Testis (tissue), 2 donors: ENCODE results near the gene ACADS.

Experiments used
- POLR2A ChIP-seq: fragments of 450-650 bp; IDR thresholded peaks from one replicate; pipeline ENCODE4 v1.6.1; 2017; ENCODE audit warnings: antibody characterized with exemption, mild to moderate bottlenecking, moderate library complexity
- TF ChIP-seq, protein P1 (sequence below), 3 experiments: fragments of 450-650 bp in 2 of 3; fragments of 200-600 bp in 1 of 3; sonication (generic) in 1 of 3; IDR thresholded peaks; one replicate each; pipeline ENCODE4 v1.5.1; 2016 to 2019; ENCODE audit warnings: antibody characterized with exemption in 3 of 3, mild to moderate bottlenecking in 2 of 3, moderate library complexity in 1 of 3

DNA sequence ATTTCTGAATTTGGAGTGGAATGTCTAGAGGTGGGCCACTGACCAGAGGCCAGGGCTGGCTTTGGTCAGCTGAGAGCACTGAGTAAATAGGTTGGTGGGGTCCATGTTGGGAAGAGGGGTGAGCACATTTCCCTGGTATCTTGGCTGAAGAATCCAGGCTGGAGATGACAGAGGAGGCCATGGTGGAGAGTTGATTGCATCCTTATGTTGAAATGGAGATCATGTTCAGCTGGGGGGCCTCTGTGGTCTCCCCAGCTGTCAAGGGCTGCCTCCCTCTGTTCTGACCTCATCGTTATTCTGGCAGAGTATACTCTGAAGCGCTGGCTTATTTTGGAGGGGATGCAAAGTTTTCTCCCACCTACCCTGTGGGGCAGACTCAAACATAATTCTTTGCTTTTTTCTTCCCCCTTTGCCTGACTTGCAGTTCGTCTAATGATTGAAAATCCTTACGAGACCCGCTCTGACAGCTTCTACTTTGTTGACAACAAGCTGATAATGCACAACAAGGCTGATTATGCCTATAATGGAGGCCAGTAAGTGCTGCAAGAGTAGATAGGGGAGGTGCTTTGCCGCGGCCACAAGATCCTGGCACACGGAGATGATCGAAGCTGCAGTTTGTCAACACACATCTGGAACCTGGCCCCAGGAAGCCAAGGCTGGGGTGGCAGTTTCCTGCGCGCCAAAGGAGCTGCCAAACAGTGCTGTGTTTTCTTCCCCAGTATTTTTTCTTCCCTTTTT lies 6.0 kb upstream of the ACADS start:
- TF ChIP-seq, protein P1, sequence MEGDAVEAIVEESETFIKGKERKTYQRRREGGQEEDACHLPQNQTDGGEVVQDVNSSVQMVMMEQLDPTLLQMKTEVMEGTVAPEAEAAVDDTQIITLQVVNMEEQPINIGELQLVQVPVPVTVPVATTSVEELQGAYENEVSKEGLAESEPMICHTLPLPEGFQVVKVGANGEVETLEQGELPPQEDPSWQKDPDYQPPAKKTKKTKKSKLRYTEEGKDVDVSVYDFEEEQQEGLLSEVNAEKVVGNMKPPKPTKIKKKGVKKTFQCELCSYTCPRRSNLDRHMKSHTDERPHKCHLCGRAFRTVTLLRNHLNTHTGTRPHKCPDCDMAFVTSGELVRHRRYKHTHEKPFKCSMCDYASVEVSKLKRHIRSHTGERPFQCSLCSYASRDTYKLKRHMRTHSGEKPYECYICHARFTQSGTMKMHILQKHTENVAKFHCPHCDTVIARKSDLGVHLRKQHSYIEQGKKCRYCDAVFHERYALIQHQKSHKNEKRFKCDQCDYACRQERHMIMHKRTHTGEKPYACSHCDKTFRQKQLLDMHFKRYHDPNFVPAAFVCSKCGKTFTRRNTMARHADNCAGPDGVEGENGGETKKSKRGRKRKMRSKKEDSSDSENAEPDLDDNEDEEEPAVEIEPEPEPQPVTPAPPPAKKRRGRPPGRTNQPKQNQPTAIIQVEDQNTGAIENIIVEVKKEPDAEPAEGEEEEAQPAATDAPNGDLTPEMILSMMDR (IDR thresholded peaks at IDR 0.05), result no peak
- no peak for TF ChIP-seq POLR2A
